ENCODE measurements around the gene XCL1. TPM values are rescaled to one million over a fixed set of nuclear protein-coding genes. Genes with fewer than 3 reads are reported as not detected.
"Not testable (repeated sequence)": the region's sequence is repeated elsewhere in the genome, so short reads cannot be mapped to it uniquely, and the experiment has no call there.

Gene XCL1
- total and polyA plus RNA-seq, 5 donors from 2014 or later: not detected

DNA sequence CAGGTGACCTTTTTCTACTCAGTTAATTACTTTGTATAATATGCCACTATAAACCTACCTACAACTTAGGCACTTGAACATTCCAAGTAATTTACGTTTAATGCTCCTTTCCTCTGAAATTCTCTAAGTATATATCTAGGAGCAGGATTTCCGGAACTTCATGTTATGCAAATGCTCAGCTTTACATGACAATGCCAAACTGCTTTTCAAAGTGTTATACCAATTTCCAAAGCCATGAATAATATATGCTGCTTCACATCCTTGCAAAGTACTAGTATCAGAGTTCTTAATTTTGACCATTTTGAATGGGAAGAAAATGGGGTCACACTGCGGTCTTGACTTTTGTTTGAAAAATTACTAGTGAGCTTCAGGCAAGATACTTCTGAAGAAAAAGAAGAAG is 5.8 kb upstream of the XCL1 start:
- no peaks in the 10 kb centered on the region for H3K4me1 ChIP-seq (ENCODE audit: control insufficient read depth, insufficient read depth, low read length, poor library complexity, severe bottlenecking)
- no peaks in the 10 kb centered on the region for H3K36me3 Mint-ChIP-seq
- peaks cover 11% of the 10 kb centered on the region for H3K27me3 ChIP-seq (ENCODE audit: control insufficient read depth, insufficient read depth, low read length)
- H3K4me3 ChIP-seq (ENCODE audit: low read depth, low read length): no peak overlapping the region
- H3K9me3 ChIP-seq (ENCODE audit: control insufficient read depth in 2 of 2, low read length in 2 of 2): no peaks in the 10 kb centered on the region
- H3K27ac Mint-ChIP-seq: no peak overlapping the region
- H3K27me3 Mint-ChIP-seq: peaks cover 31% of the 10 kb centered on the region
- H3K4me3 Mint-ChIP-seq: no peak overlapping the region
- H3K36me3 ChIP-seq (ENCODE audit: control insufficient read depth, insufficient read depth, low read length): no peaks in the 10 kb centered on the region
- no peak overlapping the region for H3K27ac ChIP-seq (ENCODE audit: insufficient read depth, low read length, poor library complexity, severe bottlenecking)
- no peaks in the 10 kb centered on the region for H3K9me3 Mint-ChIP-seq
- DNase-seq: no peak
- no peak for ATAC-seq (ENCODE audit: low read depth in 2 of 2)
- peaks cover 0 to 13% (median 7%) of the 10 kb centered on the region in 4 donors for H3K4me1 Mint-ChIP-seq

DNA sequence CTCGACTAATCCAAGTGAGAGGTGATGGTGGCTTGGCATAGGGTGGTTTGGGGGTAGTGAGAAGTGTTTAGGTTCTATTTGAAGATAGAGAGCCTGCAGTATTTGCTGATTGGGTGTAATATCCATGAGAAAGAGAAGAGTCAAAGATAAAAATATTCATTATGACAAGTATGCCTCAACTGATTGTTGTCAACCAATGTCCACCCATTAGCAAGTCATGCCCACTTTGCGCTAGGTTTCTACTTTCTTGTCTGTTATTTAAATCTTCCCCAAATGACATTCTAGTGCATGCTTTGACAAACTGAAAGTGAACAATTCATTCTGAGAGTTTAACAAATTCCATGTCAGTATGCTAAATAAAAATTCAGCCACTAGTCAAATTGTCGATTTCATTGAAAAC is 3.8 kb upstream of the XCL1 start:
- Mint-ChIP-seq H3K9me3 (no peaks in the 10 kb centered on the region), H3K4me3 (no peak overlapping the region), H3K27ac (no peak overlapping the region), H3K27me3 (peaks cover 25% of the 10 kb centered on the region), H3K36me3 (no peaks in the 10 kb centered on the region), H3K4me1 (peaks cover 0 to 13% (median 7%) of the 10 kb centered on the region in 4 donors)
- Histone ChIP-seq H3K4me3 (ENCODE audit: low read depth, low read length) (no peak overlapping the region), H3K36me3 (ENCODE audit: control insufficient read depth, insufficient read depth, low read length) (no peaks in the 10 kb centered on the region), H3K4me1 (ENCODE audit: control insufficient read depth, insufficient read depth, low read length, poor library complexity, severe bottlenecking) (no peaks in the 10 kb centered on the region), H3K27me3 (ENCODE audit: control insufficient read depth, insufficient read depth, low read length) (peaks cover 7% of the 10 kb centered on the region), H3K27ac (ENCODE audit: insufficient read depth, low read length, poor library complexity, severe bottlenecking) (no peak overlapping the region), H3K9me3 (ENCODE audit: control insufficient read depth in 2 of 2, low read length in 2 of 2) (no peaks in the 10 kb centered on the region)
- DNase-seq (peak in 1 of 3 donors; percentile 7), ATAC-seq (ENCODE audit: low read depth in 2 of 2) (no peak)

DNA sequence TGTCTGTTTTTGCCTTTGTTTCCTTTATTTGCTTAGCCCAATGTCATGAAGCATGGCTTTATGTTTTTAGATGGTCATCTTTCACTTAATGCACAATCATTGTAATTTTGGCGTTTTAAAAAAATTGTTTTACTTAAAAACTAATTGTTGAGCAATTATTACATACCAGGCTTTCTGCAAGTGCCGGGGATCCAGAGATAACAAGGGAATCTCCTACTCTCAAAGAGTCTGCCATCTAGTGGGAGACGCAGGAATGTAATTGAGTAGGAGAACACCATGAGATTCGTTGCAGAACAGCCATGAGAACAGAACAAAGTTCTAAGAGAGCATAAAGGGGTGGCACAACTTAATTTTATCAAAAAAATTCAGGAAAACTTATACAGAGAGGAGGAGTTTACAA is 2.2 kb upstream of the XCL1 start:
- H3K4me1 Mint-ChIP-seq: peaks cover 0 to 13% (median 7%) of the 10 kb centered on the region in 4 donors
- DNase-seq: peak in 2 of 3 donors; percentile 38 to 55
- H3K4me3 Mint-ChIP-seq; H3K9me3 ChIP-seq (ENCODE audit: control insufficient read depth in 2 of 2, low read length in 2 of 2); H3K4me3 ChIP-seq (ENCODE audit: low read depth, low read length); H3K4me1 ChIP-seq (ENCODE audit: control insufficient read depth, insufficient read depth, low read length, poor library complexity, severe bottlenecking); H3K9me3 Mint-ChIP-seq; H3K27me3 ChIP-seq (ENCODE audit: control insufficient read depth, insufficient read depth, low read length); H3K27ac ChIP-seq (ENCODE audit: insufficient read depth, low read length, poor library complexity, severe bottlenecking); H3K27ac Mint-ChIP-seq; H3K36me3 Mint-ChIP-seq; H3K36me3 ChIP-seq (ENCODE audit: control insufficient read depth, insufficient read depth, low read length): not testable (repeated sequence)
- peak in 1 of 2 donors; percentile 47 for ATAC-seq (ENCODE audit: low read depth in 2 of 2)
- peaks cover 25% of the 10 kb centered on the region for H3K27me3 Mint-ChIP-seq

DNA sequence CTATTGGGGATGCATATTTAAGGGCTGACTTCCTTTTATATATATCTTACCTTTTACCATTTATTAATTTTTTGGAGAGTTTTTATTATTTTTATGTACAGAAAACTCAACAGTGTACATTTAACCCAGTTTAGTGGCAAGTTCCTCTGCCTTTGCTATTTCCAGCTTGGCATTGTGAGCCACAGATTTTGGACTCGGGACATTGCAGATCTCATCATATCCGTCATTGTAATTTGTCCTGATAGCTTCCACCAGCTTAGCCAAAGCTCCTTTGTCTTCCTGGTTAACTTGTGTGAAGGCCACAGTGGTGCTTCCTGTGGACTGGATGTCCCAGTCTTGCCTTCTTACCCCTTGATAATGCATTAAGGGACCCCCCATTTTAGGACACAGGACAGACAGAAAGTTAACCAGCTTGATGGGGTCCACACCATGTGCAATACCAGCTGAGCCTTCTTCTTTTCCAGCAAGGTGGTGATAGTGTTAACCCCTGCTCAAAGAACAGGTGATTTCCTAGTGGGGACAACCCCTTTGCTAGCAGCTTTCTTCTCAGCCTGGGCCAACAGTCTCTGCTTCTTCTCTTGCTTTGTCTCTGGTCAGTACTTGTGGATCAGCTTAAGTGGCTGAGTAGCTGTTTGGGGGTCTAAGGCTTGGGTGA is 2.3 kb downstream of the XCL1 start:
- H3K9me3 ChIP-seq (ENCODE audit: control insufficient read depth in 2 of 2, low read length in 2 of 2); DNase-seq; H3K36me3 ChIP-seq (ENCODE audit: control insufficient read depth, insufficient read depth, low read length); H3K27ac Mint-ChIP-seq; H3K27ac ChIP-seq (ENCODE audit: insufficient read depth, low read length, poor library complexity, severe bottlenecking); H3K27me3 Mint-ChIP-seq; H3K4me3 Mint-ChIP-seq; ATAC-seq (ENCODE audit: low read depth in 2 of 2); H3K4me3 ChIP-seq (ENCODE audit: low read depth, low read length); H3K27me3 ChIP-seq (ENCODE audit: control insufficient read depth, insufficient read depth, low read length); H3K36me3 Mint-ChIP-seq; H3K4me1 ChIP-seq (ENCODE audit: control insufficient read depth, insufficient read depth, low read length, poor library complexity, severe bottlenecking); H3K4me1 Mint-ChIP-seq; H3K9me3 Mint-ChIP-seq: not testable (repeated sequence)

DNA sequence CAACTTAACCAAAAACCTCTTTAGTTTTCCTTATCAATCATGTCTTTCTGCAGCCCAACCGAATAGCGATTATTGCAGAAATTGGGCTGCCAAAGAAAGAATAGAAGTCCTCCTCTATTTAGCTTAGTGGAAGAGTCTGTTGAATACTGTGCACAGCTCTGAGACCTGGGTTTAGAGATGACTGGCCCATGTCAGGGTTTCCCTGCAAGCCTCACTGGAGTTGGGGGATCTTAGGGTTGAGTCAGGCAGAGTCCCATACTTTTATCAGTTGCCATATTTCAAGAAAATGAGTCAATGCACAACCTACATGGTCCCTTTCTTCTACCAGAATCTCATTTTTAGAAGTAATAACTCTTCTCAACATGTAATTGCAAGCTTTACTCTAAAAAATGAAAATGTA is 3.9 kb downstream of the XCL1 start:
- ATAC-seq (ENCODE audit: low read depth in 2 of 2); H3K27ac ChIP-seq (ENCODE audit: insufficient read depth, low read length, poor library complexity, severe bottlenecking); H3K9me3 ChIP-seq (ENCODE audit: control insufficient read depth in 2 of 2, low read length in 2 of 2); H3K4me1 Mint-ChIP-seq; H3K4me3 Mint-ChIP-seq; H3K4me3 ChIP-seq (ENCODE audit: low read depth, low read length); H3K4me1 ChIP-seq (ENCODE audit: control insufficient read depth, insufficient read depth, low read length, poor library complexity, severe bottlenecking); H3K36me3 Mint-ChIP-seq; H3K27me3 ChIP-seq (ENCODE audit: control insufficient read depth, insufficient read depth, low read length); H3K27me3 Mint-ChIP-seq; H3K27ac Mint-ChIP-seq; H3K36me3 ChIP-seq (ENCODE audit: control insufficient read depth, insufficient read depth, low read length); H3K9me3 Mint-ChIP-seq; DNase-seq: not testable (repeated sequence)

DNA sequence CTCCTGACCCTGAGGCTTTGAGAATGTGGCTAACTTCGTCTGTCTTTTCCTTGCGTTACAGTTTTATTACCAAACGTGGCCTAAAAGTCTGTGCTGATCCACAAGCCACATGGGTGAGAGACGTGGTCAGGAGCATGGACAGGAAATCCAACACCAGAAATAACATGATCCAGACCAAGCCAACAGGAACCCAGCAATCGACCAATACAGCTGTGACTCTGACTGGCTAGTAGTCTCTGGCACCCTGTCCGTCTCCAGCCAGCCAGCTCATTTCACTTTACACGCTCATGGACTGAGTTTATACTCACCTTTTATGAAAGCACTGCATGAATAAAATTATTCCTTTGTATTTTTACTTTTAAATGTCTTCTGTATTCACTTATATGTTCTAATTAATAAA is 4.6 kb downstream of the XCL1 start:
- not testable (repeated sequence) for H3K4me1 ChIP-seq (ENCODE audit: control insufficient read depth, insufficient read depth, low read length, poor library complexity, severe bottlenecking); H3K9me3 Mint-ChIP-seq; H3K36me3 ChIP-seq (ENCODE audit: control insufficient read depth, insufficient read depth, low read length); H3K27me3 ChIP-seq (ENCODE audit: control insufficient read depth, insufficient read depth, low read length); H3K27ac Mint-ChIP-seq; H3K4me1 Mint-ChIP-seq; H3K4me3 Mint-ChIP-seq; H3K9me3 ChIP-seq (ENCODE audit: control insufficient read depth in 2 of 2, low read length in 2 of 2); ATAC-seq (ENCODE audit: low read depth in 2 of 2); H3K36me3 Mint-ChIP-seq; DNase-seq; H3K4me3 ChIP-seq (ENCODE audit: low read depth, low read length); H3K27me3 Mint-ChIP-seq; H3K27ac ChIP-seq (ENCODE audit: insufficient read depth, low read length, poor library complexity, severe bottlenecking)

DNA sequence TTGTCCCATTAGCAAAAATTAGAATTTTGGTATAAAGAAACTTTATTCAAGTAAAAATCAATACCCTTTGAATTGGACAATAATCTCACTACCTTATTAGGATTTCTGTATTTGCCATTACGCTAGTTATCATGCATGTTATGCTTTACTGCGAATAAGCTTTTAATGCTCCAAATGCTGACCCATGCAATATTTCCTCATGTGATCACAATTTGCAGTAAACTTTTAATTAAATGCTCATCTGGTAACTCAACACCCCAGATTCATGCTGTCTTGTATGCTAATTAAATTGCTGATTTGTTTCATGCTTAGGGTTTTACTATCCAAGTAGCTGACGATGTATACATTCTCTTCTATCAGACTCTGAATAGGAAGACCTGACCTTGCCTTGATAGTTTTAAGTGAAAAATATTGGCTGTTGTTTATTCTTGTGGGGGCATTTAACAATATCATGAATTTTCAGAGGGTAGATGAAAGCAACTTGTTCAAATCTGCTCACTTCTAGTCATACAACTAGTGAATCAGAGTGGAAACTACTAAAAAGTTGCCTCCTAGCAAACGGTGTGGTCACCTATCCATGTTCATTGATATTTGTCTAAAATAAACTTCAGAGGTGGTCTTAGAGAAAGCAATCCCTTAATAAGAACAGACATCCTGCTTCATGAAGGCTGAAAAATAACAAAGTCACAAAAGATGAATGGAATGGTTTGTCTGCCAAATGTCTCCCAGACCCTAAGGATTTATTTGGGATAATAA is 5.6 kb downstream of the XCL1 start:
- H3K27me3 Mint-ChIP-seq: peaks cover 4% of the 10 kb centered on the region
- ATAC-seq (ENCODE audit: low read depth in 2 of 2): no peak
- no peaks in the 10 kb centered on the region for H3K36me3 Mint-ChIP-seq
- H3K36me3 ChIP-seq (ENCODE audit: control insufficient read depth, insufficient read depth, low read length): no peaks in the 10 kb centered on the region
- no peaks in the 10 kb centered on the region for H3K27me3 ChIP-seq (ENCODE audit: control insufficient read depth, insufficient read depth, low read length)
- no peak for DNase-seq
- H3K27ac Mint-ChIP-seq: no peak overlapping the region
- H3K4me1 ChIP-seq (ENCODE audit: control insufficient read depth, insufficient read depth, low read length, poor library complexity, severe bottlenecking): no peaks in the 10 kb centered on the region
- no peaks in the 10 kb centered on the region for H3K9me3 ChIP-seq (ENCODE audit: control insufficient read depth in 2 of 2, low read length in 2 of 2)
- no peak overlapping the region for H3K4me3 ChIP-seq (ENCODE audit: low read depth, low read length)
- H3K9me3 Mint-ChIP-seq: no peaks in the 10 kb centered on the region
- H3K27ac ChIP-seq (ENCODE audit: insufficient read depth, low read length, poor library complexity, severe bottlenecking): no peak overlapping the region
- H3K4me3 Mint-ChIP-seq: no peak overlapping the region
- no peaks in the 10 kb centered on the region for H3K4me1 Mint-ChIP-seq
